Muscle layer of duodenum (tissue), 2 donors: ENCODE results near the gene CDC25A.
A peak's percentile ranks its signal among the peaks of the same experiment; 100 is the strongest.

Source experiments
- H3K27ac ChIP-seq: one replicate; pipeline ENCODE4 v1.7.0; 2013; ENCODE audit warnings: mild to moderate bottlenecking, low read length
- H3K27me3 ChIP-seq: one replicate; pipeline ENCODE4 v1.7.0; 2013; ENCODE audit warnings: low read depth, mild to moderate bottlenecking, control low read depth, low read length
- H3K36me3 ChIP-seq, 2 donors: one replicate each; pipeline ENCODE4 v1.7.0; 2013; ENCODE audit warnings: low read length in 2 of 2, control low read depth in 1 of 2, mild to moderate bottlenecking in 1 of 2; ENCODE audit not compliant: insufficient read depth in 2 of 2, control insufficient read depth in 1 of 2
- H3K4me1 ChIP-seq, 2 donors: one replicate each; pipeline ENCODE4 v1.7.0; 2013; ENCODE audit warnings: low read length in 2 of 2, mild to moderate bottlenecking in 2 of 2, control low read depth in 1 of 2, moderate library complexity in 1 of 2; ENCODE audit not compliant: insufficient read depth in 2 of 2, control insufficient read depth in 1 of 2
- H3K4me3 ChIP-seq, 2 donors: one replicate each; pipeline ENCODE4 v1.7.0; 2013; ENCODE audit warnings: low read length in 2 of 2, low read depth in 1 of 2, mild to moderate bottlenecking in 1 of 2
- H3K9me3 ChIP-seq, 2 donors: one replicate each; pipeline ENCODE4 v1.7.0; 2013; ENCODE audit warnings: low read length in 2 of 2, control low read depth in 1 of 2, mild to moderate bottlenecking in 1 of 2; ENCODE audit not compliant: control insufficient read depth in 1 of 2
- donor health status: healthy.

Gene CDC25A

GRCh38 chr3:48140936-48141603 lies 47.1 kb downstream of the CDC25A start:
- Histone ChIP-seq H3K27me3 (no peaks in the 10 kb centered on the region), H3K9me3 (no peaks in the 10 kb centered on the region), H3K36me3 (no peaks in the 10 kb centered on the region), H3K27ac (no peak overlapping the region), H3K4me1 (no peaks in the 10 kb centered on the region), H3K4me3 (no peak overlapping the region)

DNA sequence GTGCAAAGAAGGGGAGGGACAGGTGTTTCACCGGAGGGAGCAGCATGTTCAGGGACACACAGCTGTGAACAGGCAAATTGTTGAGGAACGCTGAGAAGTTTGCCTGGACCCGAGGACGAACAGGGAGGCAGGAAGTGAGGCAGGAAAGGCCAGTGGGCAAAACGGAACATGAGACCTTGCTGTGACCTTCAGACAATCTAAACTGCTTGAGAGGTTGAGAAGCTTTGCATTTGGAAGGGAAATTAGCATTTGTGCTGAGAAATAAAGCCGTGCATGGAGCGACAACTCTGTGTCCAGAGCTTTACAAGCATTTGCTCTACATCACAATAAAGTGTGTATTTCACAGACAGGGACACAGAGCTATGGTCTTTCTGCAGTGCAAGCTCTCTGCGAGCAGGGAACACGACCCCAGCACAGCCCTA lies 47.9 kb downstream of the CDC25A start:
- H3K4me3 ChIP-seq, result no peak overlapping the region
- H3K9me3 ChIP-seq, result no peaks in the 10 kb centered on the region
- H3K4me1 ChIP-seq, result no peaks in the 10 kb centered on the region
- no peaks in the 10 kb centered on the region for H3K36me3 ChIP-seq
- H3K27ac ChIP-seq, result no peak overlapping the region
- H3K27me3 ChIP-seq, result no peaks in the 10 kb centered on the region

DNA sequence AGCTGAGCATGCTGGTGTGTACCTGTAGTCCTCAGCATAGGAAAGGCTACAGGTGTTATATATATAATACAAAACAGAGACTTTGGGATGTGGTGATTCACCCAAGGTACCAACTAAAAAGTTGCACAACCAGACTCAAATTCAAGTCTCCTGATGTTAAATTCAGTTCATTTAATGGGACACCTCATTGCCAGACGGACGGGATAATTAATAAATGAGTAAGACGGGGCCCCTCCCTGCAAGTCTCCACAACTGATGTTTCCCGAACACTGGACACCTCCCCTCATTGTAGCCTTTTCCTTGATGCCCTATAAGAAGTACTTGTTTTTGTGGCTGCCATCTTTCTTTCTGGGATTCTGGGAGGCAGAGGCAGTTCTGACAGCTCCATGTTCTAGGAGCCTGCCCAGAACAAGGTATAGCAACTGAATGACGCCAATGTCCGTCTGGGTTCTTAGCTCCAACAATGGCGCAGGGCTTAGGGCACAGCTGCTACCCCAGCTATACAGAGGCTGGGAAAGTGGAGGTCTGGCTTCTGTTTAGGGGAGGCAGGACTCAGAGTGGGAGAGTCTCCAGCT lies 50.7 kb downstream of the CDC25A start:
- Histone ChIP-seq H3K4me1 (no peaks in the 10 kb centered on the region), H3K27ac (no peak overlapping the region), H3K27me3 (no peaks in the 10 kb centered on the region), H3K9me3 (no peaks in the 10 kb centered on the region), H3K4me3 (no peak overlapping the region), H3K36me3 (no peaks in the 10 kb centered on the region)

DNA sequence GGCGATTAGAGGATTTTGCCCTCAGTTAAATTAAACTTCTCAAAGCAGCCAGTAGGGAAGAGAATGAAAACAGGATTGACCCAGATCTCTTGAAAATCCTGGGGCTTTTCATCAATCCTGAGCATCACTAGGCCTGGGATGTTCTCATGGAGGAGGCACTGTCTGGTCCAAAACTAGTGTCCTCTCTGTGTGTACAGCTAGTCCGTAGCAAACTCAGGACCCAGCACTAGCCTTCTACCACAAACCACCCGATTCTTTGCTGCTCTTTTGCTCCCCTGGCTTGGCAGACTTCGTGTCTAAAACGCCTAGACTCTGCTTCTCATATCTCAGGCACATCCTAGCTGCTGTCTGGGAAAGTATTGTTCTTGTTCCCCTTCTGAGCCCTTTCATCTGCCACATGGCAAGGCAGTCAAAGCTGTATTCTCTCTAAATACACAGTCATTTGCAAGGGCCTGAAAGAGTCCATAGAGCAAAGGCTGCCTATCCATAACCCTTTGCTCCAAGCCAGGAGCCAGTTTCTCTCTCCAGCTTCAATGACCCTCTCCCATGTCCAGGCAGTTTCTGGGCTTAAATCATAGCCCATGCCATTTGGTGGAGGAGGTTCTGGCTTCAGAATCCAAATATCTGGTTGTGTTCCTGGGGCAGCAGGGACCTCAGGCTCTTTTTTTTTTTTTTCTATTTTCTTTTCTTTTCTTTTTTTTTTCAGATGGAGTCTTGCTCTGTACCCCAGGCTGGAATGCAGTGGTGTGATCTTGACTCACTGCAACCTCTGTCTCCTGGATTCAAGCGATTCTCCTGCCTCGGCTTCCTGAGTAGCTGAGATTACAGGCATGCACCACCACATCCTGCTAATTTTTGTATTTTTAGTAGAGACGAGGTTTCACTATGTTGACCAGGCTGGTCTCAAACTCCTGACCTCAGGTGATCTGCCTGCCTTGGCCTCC lies 52.4 kb downstream of the CDC25A start:
- Histone ChIP-seq H3K36me3 (no peaks in the 10 kb centered on the region), H3K27me3 (no peaks in the 10 kb centered on the region), H3K27ac (no peak overlapping the region), H3K4me1 (peaks cover 4 to 6% of the 10 kb centered on the region in 2 donors), H3K4me3 (no peak overlapping the region), H3K9me3 (no peaks in the 10 kb centered on the region)

DNA sequence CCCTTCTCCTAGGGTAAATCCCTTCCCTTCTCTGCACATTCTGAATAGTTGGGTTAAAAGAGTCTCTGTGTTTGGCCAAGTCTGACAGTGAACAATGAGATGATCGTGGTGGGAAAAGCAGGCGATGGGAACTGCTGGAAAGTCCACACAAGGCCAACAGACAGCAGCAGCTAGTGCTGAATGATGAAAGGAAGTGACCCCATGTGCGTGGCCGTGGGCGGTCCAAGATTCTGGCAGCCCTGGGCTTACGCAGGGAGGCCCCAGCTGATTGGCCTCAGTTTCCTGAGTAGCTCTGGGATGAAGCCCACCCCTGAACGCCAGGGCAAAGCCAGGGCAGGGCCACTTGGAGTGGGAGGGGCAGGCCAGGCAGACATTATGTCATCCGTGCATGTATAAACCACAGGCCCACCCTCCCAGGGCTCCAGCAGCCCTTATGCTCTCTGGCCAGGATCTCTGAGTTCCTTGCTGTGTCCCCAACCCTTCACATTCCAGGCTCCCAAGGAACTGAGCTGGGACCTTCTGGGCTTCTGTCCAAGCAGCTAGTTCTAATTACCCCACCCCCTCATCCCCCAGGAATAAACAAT lies 57.8 kb downstream of the CDC25A start:
- Histone ChIP-seq H3K9me3 (no peaks in the 10 kb centered on the region), H3K4me3 (peak overlapping the region in 1 of 2 donors; percentile 31)

GRCh38 chr3:48129921-48130320 lies 58.3 kb downstream of the CDC25A start:
- Histone ChIP-seq H3K27me3 (no peaks in the 10 kb centered on the region), H3K4me1 (peaks cover 8 to 18% of the 10 kb centered on the region in 2 donors), H3K36me3 (no peaks in the 10 kb centered on the region), H3K9me3 (no peaks in the 10 kb centered on the region), H3K27ac (peak overlapping the region; percentile 76), H3K4me3 (no peak overlapping the region)

More for the DNA sequence above, 57.8 kb downstream of the CDC25A start:
- H3K4me1 ChIP-seq, result peaks cover 8 to 18% of the 10 kb centered on the region in 2 donors
- H3K36me3 ChIP-seq, result no peaks in the 10 kb centered on the region
- H3K27ac ChIP-seq, result peak overlapping the region; percentile 76
- H3K27me3 ChIP-seq, result no peaks in the 10 kb centered on the region

DNA sequence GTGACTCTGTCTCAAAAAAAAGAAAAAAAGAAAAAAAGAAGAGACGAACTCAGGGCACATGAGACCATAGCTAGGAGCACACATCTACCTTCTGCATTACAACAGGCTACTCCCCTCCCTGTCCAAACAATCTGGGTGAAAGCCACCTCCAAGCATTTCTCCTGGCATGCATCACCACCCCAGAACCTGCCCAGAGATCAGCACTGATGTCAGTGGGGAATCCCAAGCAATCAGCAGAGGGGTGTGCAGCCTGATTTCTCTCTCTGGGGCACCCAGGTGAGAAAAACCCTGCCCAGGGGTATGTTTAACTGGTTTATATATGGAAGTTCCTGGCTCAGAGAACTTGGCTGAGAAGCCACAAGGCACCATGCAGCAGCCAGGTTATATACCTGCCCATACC lies 59.4 kb downstream of the CDC25A start:
- Histone ChIP-seq H3K4me1 (peaks cover 8 to 18% of the 10 kb centered on the region in 2 donors), H3K27ac (no peak overlapping the region), H3K9me3 (no peaks in the 10 kb centered on the region), H3K4me3 (no peak overlapping the region), H3K36me3 (no peaks in the 10 kb centered on the region), H3K27me3 (no peaks in the 10 kb centered on the region)

DNA sequence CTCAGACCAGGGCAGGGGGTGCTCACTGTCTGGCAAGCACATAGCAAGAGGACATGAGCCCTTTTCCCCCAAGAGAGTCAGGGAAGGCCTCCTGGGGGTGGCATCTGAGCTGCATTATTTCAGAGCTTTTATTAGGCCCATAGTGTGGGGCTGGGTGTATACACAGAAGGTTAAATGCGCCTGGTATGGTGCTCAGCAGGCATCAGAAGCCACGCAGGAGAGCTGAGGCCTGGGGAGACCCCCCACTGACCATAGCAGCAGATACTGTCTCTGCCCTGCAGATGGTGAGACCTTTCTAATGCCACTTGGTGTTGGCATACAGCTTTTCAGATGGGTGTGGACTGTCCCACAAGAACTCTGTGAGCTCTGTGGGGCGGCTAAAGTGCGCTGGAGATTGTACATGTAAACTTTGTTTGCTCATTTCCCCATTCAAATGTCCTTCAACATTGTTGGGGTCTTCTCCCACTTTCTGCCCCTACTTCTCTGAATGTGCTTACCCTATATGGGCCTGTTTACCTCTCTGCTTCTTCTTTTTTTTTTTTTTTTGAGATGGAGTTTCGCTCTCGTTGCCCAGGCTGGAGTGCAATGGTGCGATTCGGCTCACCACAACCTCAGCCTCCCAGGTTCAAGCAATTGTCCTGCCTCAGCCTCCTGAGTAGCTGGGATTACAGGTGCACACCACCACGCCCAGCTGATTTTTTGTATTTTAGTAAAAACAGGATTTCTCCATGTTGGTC lies 62.2 kb downstream of the CDC25A start:
- no peaks in the 10 kb centered on the region for H3K9me3 ChIP-seq
- no peak overlapping the region for H3K27ac ChIP-seq
- no peaks in the 10 kb centered on the region for H3K27me3 ChIP-seq
- peaks cover 6 to 14% of the 10 kb centered on the region in 2 donors for H3K4me1 ChIP-seq
- no peaks in the 10 kb centered on the region for H3K36me3 ChIP-seq
- H3K4me3 ChIP-seq, result no peak overlapping the region

DNA sequence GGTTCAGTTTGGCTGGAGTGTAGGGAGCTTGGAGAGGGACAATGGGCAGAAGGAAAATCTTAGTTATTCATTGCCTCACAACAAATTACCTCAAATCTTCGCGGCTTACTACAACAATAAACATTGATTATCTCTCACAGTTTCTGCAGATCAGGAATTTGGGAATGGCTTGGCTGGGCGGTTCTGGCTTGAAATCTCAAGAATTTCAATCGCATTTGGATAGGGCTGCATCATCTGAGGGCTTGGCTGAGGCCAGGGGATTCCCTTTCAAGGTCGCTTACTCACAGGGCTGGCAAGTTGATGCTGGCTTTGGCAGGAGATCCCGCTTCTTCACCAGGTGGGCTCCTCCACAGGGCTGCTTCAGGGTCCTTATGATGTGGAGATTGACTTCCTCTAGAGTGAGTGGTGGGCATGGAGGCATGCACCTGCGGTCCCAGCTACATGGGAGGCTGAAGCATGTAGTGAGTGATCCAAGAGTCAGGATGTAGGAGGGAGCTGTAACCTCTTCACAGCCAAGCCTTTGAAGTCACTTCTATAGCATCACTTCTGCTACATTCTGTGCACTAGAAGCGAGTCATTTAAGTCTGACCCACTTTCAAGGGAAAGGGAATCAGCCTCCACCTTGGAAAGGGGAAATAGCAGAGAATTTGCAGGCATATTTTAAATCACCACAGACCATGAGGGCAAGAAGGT lies 63.1 kb downstream of the CDC25A start:
- no peaks in the 10 kb centered on the region for H3K27me3 ChIP-seq
- no peak overlapping the region for H3K4me3 ChIP-seq
- no peak overlapping the region for H3K27ac ChIP-seq

DNA sequence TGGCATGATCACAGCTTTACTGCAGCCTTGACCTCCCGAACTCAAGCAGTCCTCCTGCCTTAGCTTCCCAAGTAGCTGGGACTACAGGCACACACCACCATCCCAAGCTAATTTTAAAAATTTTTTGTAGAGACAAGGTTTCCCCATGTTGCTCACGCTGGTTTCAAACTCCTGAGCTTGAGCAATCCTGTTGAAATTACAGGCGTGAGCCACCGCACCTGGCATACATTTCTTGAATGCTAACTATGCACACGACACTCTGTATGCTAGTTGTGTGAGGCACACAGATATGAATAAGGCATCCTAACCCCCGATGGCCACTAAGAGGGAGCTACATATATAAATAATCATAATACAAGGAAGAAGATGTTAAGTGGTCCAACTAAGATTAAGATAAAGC lies 64.9 kb downstream of the CDC25A start:
- Histone ChIP-seq H3K4me3 (no peak overlapping the region), H3K9me3 (no peaks in the 10 kb centered on the region), H3K4me1 (peaks cover 0 to 7% of the 10 kb centered on the region in 2 donors), H3K27ac (no peak overlapping the region), H3K36me3 (no peaks in the 10 kb centered on the region), H3K27me3 (no peaks in the 10 kb centered on the region)

More for the DNA sequence above, 63.1 kb downstream of the CDC25A start:
- Histone ChIP-seq H3K36me3 (no peaks in the 10 kb centered on the region), H3K4me1 (peaks cover 0 to 6% of the 10 kb centered on the region in 2 donors), H3K9me3 (no peaks in the 10 kb centered on the region)
